Measurements from ENCODE around the gene ODAD3. TPM values are rescaled to one million over a fixed set of nuclear protein-coding genes. Genes with fewer than 3 reads are reported as not detected.

Gene ODAD3
- total RNA-seq, 4 donors from 2014 or later, result not detected

DNA sequence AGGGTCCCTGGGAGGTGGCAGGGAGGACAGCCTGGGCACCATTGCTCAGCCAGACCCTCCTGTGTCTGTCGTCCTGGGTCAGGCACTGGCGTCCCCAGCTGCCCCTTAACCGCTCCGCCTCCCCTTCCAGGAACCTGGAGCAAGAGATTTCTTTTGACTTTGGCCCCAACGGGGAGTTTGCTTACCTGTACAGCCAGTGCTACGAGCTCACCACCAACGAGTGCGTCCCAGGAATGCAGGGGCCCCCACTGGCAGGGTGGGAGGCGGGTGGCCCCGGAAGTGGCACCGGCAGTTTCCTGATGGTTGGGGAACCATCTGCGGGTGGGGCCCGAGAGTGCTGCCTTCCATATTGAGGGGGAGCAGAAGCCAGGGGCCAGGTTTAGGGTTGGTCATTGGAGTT is 13.5 kb upstream of the ODAD3 start:
- peaks cover 0 to 53% of the 10 kb centered on the region in 2 donors for H3K36me3 ChIP-seq

GRCh38 chr19:11447347-11448262 is 12.7 kb upstream of the ODAD3 start:
- ATAC-seq (no peak), DNase-seq (no peak)

More for the DNA sequence above, 13.5 kb upstream of the ODAD3 start:
- ATAC-seq, result no peak
- intact Hi-C loops (cut with DNase I; ENCODE audit: low total_unique reads) (loop anchor here (5.0 kb wide), 1 partner anchor 151 kb away; the partner anchor contains the start of gene TSPAN16), in situ Hi-C loops (cut with MboI; ENCODE audit: low sequenced_read_pairs in 4 of 4) (no loop called here)
- Histone ChIP-seq H3K4me1 (no peaks in the 10 kb centered on the region), H3K27me3 (peaks cover 10 to 12% (median 10%) of the 10 kb centered on the region in 3 donors), H3K9me3 (no peaks in the 10 kb centered on the region), H3K4me3 (no peak overlapping the region), H3K27ac (no peak overlapping the region)
- TF ChIP-seq CTCF (IDR thresholded peaks at IDR 0.05 in 4 of 5, conservative IDR thresholded peaks at IDR 0.05 in 1 of 5), result no peak
- TF ChIP-seq POLR2A (IDR thresholded peaks at IDR 0.05), result no peak
- DNase-seq, result no peak

DNA sequence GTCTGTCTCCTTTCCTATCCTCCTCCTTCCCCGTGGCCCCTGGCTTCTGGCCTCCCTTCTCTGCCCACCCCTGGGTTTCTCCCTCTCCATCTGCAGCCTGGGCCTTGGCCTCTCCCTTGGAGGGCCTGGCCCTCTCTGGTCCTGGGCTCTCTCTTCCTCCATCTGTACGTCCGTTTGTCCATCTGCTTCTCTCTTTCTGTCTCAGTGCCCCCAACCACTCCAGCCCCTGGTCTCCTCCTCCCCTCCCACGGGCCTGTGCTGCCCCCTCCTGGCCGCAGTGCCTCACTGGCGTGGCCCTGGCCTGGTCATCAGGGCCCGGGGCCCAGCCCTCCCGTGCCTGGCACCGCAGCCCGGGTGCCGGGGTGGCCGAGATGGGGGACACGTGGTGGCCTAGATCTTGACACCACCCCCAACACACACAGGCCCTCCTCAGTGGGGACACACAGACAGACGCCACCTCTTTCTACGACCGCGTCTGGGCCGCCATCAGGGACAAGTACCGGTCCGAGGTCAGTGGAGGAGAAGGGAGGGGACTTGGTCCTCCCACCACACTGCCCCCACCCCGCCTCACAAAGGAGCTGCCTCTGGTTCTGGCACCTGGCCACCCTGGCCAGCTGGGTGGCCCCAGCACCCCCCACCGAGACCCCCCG is 11.9 kb upstream of the ODAD3 start:
- Histone ChIP-seq H3K36me3 (peaks cover 0 to 65% of the 10 kb centered on the region in 2 donors), H3K4me1 (no peaks in the 10 kb centered on the region), H3K27me3 (peaks cover 0 to 3% (median 0%) of the 10 kb centered on the region in 3 donors), H3K27ac (no peak overlapping the region), H3K4me3 (no peak overlapping the region), H3K9me3 (no peaks in the 10 kb centered on the region)
- in situ Hi-C loops (cut with MboI; ENCODE audit: low sequenced_read_pairs in 4 of 4) (no loop called here), intact Hi-C loops (cut with DNase I; ENCODE audit: low total_unique reads) (loop anchor here (5.0 kb wide), 1 partner anchor 149 kb away; the partner anchor contains the start of gene TSPAN16)
- DNase-seq (no peak), ATAC-seq (no peak)
- no peak for TF ChIP-seq POLR2A (IDR thresholded peaks at IDR 0.05)
- TF ChIP-seq CTCF (IDR thresholded peaks at IDR 0.05 in 4 of 5, conservative IDR thresholded peaks at IDR 0.05 in 1 of 5), result peak; percentile 43 to 73 (median 68)

More at GRCh38 chr19:11447347-11448262, 12.7 kb upstream of the ODAD3 start:
- TF ChIP-seq POLR2A (IDR thresholded peaks at IDR 0.05), result no peak
- no peak for TF ChIP-seq CTCF (IDR thresholded peaks at IDR 0.05 in 4 of 5, conservative IDR thresholded peaks at IDR 0.05 in 1 of 5)
- Histone ChIP-seq H3K4me1 (no peaks in the 10 kb centered on the region), H3K9me3 (no peaks in the 10 kb centered on the region), H3K27me3 (peaks cover 2 to 5% (median 5%) of the 10 kb centered on the region in 3 donors), H3K27ac (no peak overlapping the region), H3K36me3 (peaks cover 0 to 58% of the 10 kb centered on the region in 2 donors), H3K4me3 (no peak overlapping the region)
- intact Hi-C loops (cut with DNase I; ENCODE audit: low total_unique reads) (loop anchor here (5.0 kb wide), 1 partner anchor 150 kb away; the partner anchor contains the start of gene TSPAN16), in situ Hi-C loops (cut with MboI; ENCODE audit: low sequenced_read_pairs in 4 of 4) (no loop called here)

GRCh38 chr19:11446271-11446651 is 11.3 kb upstream of the ODAD3 start:
- H3K9me3 ChIP-seq, result no peaks in the 10 kb centered on the region
- in situ Hi-C loops (cut with MboI; ENCODE audit: low sequenced_read_pairs in 4 of 4) (no loop called here), intact Hi-C loops (cut with DNase I; ENCODE audit: low total_unique reads) (loop anchor here (5.0 kb wide), 1 partner anchor 149 kb away; the partner anchor contains the start of gene TSPAN16)
- DNase-seq (no peak), ATAC-seq (no peak)
- H3K27ac ChIP-seq, result no peak overlapping the region
- no peaks in the 10 kb centered on the region for H3K27me3 ChIP-seq
- peaks cover 0 to 71% of the 10 kb centered on the region in 2 donors for H3K36me3 ChIP-seq
- no peak overlapping the region for H3K4me3 ChIP-seq
- TF ChIP-seq CTCF (IDR thresholded peaks at IDR 0.05 in 4 of 5, conservative IDR thresholded peaks at IDR 0.05 in 1 of 5) (no peak), POLR2A (IDR thresholded peaks at IDR 0.05) (no peak)
- no peaks in the 10 kb centered on the region for H3K4me1 ChIP-seq

Data from gastrocnemius medialis (tissue), 4 donors.